Globus pallidus (tissue), 1 donor: ENCODE data around the gene CAP2.
"Not testable (repeated sequence)": the region's sequence is repeated elsewhere in the genome, so short reads cannot be mapped to it uniquely, and the experiment has no call there.

Experiments
- DNase-seq: peaks from one replicate; pipeline ENCODE4 v3.0.0-alpha.2; 2015; ENCODE audit warnings: low spot score

Gene CAP2

GRCh38 chr6:17440811-17441210 lies 47.4 kb downstream of the CAP2 start:
- DNase-seq: not testable (repeated sequence)

DNA sequence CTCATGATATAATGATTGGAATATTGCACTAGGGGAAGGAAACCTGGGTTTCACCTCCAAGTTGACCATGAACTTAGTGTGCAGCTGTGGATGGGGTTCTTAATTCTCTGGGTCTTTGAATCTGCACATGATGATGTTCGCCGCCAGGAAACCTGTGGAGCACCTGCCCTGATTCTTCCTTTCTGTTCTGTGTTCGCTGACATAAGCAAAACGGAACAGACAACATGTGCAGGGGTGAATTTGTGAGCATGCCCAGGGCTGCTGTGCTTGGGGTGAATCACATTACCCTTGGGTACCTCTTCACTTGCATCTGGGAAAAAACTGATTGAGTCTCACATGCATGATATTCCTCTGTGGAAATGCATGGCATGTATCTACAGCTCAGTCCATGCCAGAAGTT lies 48.8 kb downstream of the CAP2 start:
- DNase-seq: no peak

- no peak for DNase-seq
Measured at GRCh38 chr6:17446713-17447112, 53.3 kb downstream of the CAP2 start.

DNA sequence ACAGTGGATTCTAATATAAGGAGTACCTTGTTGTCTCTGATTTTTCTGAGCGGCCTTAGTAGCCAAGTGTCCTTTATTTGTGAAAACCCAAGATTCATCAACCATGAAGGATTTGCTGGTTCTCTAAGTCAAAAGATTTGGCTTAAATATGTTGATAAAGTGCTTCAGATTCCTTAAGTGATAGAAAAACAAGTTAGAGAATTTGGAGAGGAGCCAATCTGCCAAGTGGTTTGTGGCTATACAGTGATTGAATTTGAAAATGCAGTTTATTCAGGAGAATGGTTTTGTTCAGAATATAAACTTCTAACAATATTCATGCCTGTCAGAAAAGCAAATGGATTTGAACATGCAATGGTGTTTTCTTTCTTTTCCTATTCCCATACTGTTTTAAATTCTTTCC lies 54.8 kb downstream of the CAP2 start:
- DNase-seq: no peak

- DNase-seq: no peak
Measured at GRCh38 chr6:17450397-17450796, 57.0 kb downstream of the CAP2 start.

GRCh38 chr6:17450832-17451231 lies 57.4 kb downstream of the CAP2 start:
- no peak for DNase-seq

DNA sequence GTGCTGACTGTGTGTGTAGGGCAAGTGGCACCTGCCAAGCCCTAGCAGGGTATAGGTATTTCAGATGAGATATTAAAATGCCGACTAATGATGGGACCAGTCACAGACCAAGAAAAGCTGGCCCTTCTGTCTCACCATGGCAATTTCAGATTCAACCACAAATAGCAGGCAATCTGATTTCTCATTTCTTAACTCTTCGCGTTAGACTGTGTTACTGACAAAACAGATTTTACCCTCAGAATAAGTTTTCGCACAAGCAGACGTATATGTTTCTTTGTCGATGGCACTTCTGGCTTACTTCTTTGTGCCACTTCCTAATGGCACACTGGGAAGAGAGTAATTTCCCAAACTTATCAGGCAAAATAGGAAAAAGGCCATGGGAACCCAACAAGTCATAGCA lies 58.7 kb downstream of the CAP2 start:
- no peak for DNase-seq

- no peak for DNase-seq
Measured at GRCh38 chr6:17454316-17455005, 61.1 kb downstream of the CAP2 start.

GRCh38 chr6:17455919-17456318 lies 62.5 kb downstream of the CAP2 start:
- no peak for DNase-seq

- no peak for DNase-seq
Measured at GRCh38 chr6:17456711-17457110, 63.3 kb downstream of the CAP2 start.

- DNase-seq: no peak
Measured at GRCh38 chr6:17457405-17457804, 64.0 kb downstream of the CAP2 start.

DNA sequence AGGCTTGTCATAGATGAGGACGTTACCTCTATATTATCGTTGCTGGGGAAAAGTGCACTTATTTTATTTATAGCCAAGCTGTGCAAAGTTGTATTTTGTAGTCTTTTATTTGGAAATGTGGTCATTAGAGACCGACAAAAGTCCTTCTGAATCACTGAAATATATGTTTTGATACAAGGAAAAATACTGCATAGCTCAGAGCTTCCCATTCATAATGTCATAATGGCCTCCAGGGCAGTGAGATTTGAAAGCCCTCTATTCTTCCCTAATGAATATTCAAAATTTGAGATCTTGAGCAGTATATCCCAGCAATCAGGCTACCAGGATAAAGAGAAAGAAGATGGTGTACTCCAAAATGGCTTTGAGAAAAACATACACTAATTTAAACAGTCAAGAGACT lies 64.6 kb downstream of the CAP2 start:
- DNase-seq: no peak

DNA sequence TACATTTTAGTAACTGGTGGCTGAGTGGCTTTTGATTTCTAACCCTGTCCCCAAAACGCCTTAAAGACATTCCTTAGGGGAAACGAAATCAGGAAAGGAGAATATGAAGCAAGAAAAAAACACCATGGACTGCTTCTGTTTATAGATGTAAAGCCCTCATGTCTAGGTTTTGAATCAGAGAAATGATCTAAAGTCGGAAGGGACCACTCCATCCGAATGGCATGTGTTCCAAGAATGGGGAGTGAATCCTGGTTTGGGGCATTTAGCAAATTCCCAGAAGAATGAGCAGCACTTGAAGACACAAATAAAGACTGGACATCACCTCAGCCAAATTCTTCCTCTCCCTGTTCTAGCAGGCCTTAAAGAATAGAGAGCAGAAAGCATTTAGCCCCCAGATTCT lies 65.6 kb downstream of the CAP2 start:
- DNase-seq: no peak

DNA sequence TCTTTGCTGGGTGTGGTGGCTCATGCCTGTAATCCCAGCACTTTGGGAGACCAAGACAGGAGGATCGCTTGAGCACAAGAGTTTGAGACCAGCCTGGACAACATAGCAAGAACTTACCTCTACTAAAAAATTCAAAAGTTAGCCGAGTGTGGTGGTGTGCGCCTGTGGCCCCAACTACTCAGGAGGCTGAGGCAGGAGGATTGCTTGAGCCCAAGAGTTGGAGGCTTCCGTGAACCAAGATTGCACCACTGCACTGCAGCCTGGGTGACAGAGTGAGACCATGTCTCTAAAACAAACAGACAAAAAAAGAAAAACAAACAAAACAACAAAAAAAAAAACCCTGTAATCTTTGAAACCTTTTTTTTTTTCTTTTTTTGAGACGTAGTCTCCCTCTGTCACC lies 67.5 kb downstream of the CAP2 start:
- DNase-seq: no peak

- DNase-seq: no peak
Measured at GRCh38 chr6:17466147-17466546, 72.8 kb downstream of the CAP2 start.

DNA sequence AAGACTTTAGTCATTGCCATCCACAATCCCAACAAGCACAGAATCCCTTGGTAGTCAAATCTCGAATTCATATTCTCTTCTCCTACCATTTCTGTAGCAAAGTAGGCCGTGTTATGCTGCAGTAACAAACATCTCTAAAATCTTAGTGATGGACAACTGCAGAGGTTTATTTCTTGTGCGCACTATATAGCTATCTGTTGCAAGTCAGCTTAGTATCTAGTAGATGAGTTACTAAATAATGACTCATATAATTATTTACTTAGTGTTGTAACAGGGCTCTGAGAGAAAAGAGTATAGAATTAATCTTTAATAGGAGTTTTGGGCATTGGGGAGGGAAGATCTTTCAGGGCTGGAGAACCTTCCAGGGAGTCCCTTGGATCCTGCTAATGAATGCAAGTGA lies 73.3 kb downstream of the CAP2 start:
- no peak for DNase-seq

- DNase-seq: no peak
Measured at GRCh38 chr6:17469006-17469832, 75.8 kb downstream of the CAP2 start.

GRCh38 chr6:17470202-17470937 lies 77.0 kb downstream of the CAP2 start:
- DNase-seq: no peak

DNA sequence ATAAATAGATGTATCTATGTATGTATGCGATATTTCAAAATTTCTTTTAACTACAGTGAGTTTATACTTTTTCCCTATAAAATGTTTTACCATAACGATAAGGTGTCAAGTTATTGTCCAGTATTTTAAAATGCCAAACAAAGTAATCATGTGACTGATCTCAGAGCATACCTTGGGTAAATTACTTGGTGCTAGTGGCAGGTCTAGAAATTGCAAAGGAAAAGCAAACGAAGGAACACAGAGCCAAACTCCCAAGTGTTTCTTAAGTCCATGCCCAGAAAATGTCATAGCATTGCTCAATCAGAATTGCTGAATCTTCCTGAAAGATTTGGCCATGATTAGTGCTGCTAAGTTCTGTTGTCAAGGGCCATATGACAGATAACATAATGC lies 77.5 kb downstream of the CAP2 start:
- no peak for DNase-seq

GRCh38 chr6:17472653-17473183 lies 79.3 kb downstream of the CAP2 start:
- no peak for DNase-seq

GRCh38 chr6:17473554-17473953 lies 80.2 kb downstream of the CAP2 start:
- no peak for DNase-seq

DNA sequence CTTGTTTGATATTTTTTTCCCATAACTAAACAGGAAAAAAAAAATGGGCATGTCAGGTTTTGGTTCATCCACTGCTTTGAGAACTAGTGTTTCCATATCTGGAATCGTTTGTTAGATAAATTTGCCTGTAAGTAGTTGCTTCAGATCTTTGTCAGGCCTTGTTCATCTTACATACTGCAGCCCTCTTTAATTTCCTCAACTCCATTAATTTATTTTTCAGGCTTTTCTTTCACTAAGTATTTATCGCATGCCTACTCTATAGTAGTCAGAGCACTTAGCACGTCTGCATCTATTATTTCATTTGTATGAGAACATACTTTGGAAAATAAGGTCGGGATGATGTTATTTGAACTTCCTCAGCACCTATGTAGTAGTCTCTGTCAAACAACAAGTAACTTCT lies 80.9 kb downstream of the CAP2 start:
- no peak for DNase-seq
